ENCODE measurements around the gene SETD4.

- peak in 3 of 7 experiments; percentile 8 to 16 (median 9) for TF ChIP-seq CTCF (IDR thresholded peaks at IDR 0.05)
- peak; percentile 65 to 83 (median 77) for TF ChIP-seq POLR2A (IDR thresholded peaks at IDR 0.05)
These were observed 9.6 kb upstream of the SETD4 start, which contains the start of gene CBR1 for GRCh38 chr21:36069713-36070583.

All from body of pancreas (tissue), 4 donors.